H1 (cell line): ENCODE measurements around the gene INPP5J. TPM values are rescaled to one million over a fixed set of nuclear protein-coding genes. Genes with fewer than 3 reads are reported as not detected.

Source experiments
- ATF3 ChIP-seq: IDR thresholded peaks from 2 replicates; pipeline ENCODE4 v1.6.1; 2011; ENCODE audit warnings: low read depth, mild to moderate bottlenecking, low read length; ENCODE audit not compliant: insufficient read depth
- CBX8 ChIP-seq: fragments of 300-800, 300-1000 bp; sonication (generic); IDR thresholded peaks from 2 replicates; pipeline ENCODE4 v1.7.1; 2016; ENCODE audit warnings: low read depth, low read length, borderline replicate concordance
- CREB1 ChIP-seq: IDR thresholded peaks from 2 replicates; pipeline ENCODE4 v1.6.1; 2012; ENCODE audit warnings: inconsistent platforms
- CTBP2 ChIP-seq: IDR thresholded peaks from 2 replicates; pipeline ENCODE4 v1.7.0; 2011; ENCODE audit warnings: borderline replicate concordance, mild to moderate bottlenecking, moderate library complexity, mixed read lengths, low read length; ENCODE audit not compliant: insufficient read depth, insufficient read length
- EGR1 ChIP-seq: IDR thresholded peaks from 2 replicates; pipeline ENCODE4 v1.6.1; 2011; ENCODE audit warnings: low read depth, low read length, borderline replicate concordance
- PHF8 ChIP-seq: fragments of 200-600 bp; sonication (generic); conservative IDR thresholded peaks from 2 replicates; pipeline ENCODE4 v1.7.1; 2012; ENCODE audit warnings: low read depth, mild to moderate bottlenecking, inconsistent platforms, low read length, moderate library complexity
- RBBP5 ChIP-seq: IDR thresholded peaks from 2 replicates; pipeline ENCODE4 v1.7.1; 2012; ENCODE audit warnings: low read depth, mild to moderate bottlenecking, inconsistent platforms, low read length, moderate library complexity, borderline replicate concordance
- SAP30 ChIP-seq: fragments of 300-600 bp; sonication (generic); IDR thresholded peaks from 2 replicates; pipeline ENCODE4 v1.7.1; 2012; ENCODE audit warnings: low read length, moderate library complexity, mild to moderate bottlenecking, inconsistent platforms; ENCODE audit not compliant: insufficient read depth, insufficient replicate concordance
- SP1 ChIP-seq: IDR thresholded peaks from 2 replicates; pipeline ENCODE4 v1.6.1; 2011; ENCODE audit warnings: low read depth, low read length
- YY1 ChIP-seq: IDR thresholded peaks from 2 replicates; pipeline ENCODE4 v1.6.1; 2011; ENCODE audit warnings: low read depth, mild to moderate bottlenecking, low read length
- ZNF274 ChIP-seq: IDR thresholded peaks from 2 replicates; pipeline ENCODE4 v1.7.0; 2012; ENCODE audit warnings: low read length, borderline replicate concordance; ENCODE audit errors: extremely low read depth
- polyA plus RNA-seq, 7 experiments: library from polyadenylated mRNA; depleted of rRNA in 3 of 7; stranded (reverse) in 5 of 7; unstranded in 2 of 7; fragments of >200 nt in 5 of 7; fragments of 200-250 nt in 2 of 7; gene quantifications; 1 replicate in 5 of 7; 2 replicates in 1 of 7; 4 replicates in 1 of 7; pipeline versions ENCODE4 v1.2.1 to v1.2.3, GENCODE V29; 2011 to 2013; ENCODE audit warnings: missing spikeins in 2 of 7, mixed read lengths in 2 of 7
- total RNA-seq: library from RNA; stranded (reverse); fragmentation: NEBNext Ultra II Directional; extraction: Animal tissue kit (Norgen Biotek cat#: 25700); gene quantifications from 2 replicates; pipeline ENCODE4 v1.2.1, GENCODE V29; 2021
- TF ChIP-seq, protein P1 (sequence below), 3 experiments: IDR thresholded peaks; 1 replicate in 2 of 3; 2 replicates in 1 of 3; pipeline versions ENCODE4 v1.5.1 to v1.6.1; 2011; ENCODE audit warnings: low read length in 3 of 3, mild to moderate bottlenecking in 3 of 3, inconsistent platforms in 2 of 3, low read depth in 1 of 3, moderate library complexity in 1 of 3; ENCODE audit not compliant: insufficient read depth in 1 of 3; ENCODE audit errors: control extremely low read depth in 1 of 3

INPP5J gene
- total and polyA plus RNA-seq, 2 of the 8 experiments (the other 6 are each of a cell fraction or from before 2014, with no cell fraction given), result 5.4 to 6.0 TPM

GRCh38 chr22:31124811-31125465, 2.2 kb downstream of the INPP5J start (continued):
- TF ChIP-seq, protein P1, sequence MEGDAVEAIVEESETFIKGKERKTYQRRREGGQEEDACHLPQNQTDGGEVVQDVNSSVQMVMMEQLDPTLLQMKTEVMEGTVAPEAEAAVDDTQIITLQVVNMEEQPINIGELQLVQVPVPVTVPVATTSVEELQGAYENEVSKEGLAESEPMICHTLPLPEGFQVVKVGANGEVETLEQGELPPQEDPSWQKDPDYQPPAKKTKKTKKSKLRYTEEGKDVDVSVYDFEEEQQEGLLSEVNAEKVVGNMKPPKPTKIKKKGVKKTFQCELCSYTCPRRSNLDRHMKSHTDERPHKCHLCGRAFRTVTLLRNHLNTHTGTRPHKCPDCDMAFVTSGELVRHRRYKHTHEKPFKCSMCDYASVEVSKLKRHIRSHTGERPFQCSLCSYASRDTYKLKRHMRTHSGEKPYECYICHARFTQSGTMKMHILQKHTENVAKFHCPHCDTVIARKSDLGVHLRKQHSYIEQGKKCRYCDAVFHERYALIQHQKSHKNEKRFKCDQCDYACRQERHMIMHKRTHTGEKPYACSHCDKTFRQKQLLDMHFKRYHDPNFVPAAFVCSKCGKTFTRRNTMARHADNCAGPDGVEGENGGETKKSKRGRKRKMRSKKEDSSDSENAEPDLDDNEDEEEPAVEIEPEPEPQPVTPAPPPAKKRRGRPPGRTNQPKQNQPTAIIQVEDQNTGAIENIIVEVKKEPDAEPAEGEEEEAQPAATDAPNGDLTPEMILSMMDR (IDR thresholded peaks at IDR 0.05; ENCODE audit: control extremely low read depth in 1 of 3, insufficient read depth in 1 of 3, low read depth in 1 of 3, low read length in 3 of 3), result no peak
- no peak for TF ChIP-seq CTBP2
- TF ChIP-seq YY1, result no peak
- TF ChIP-seq SAP30, result no peak
- no peak for TF ChIP-seq PHF8
- TF ChIP-seq CREB1, result no peak
- no peak for TF ChIP-seq SP1
- TF ChIP-seq RBBP5, result no peak
- TF ChIP-seq CBX8, result no peak
- TF ChIP-seq EGR1, result no peak
- no peak for TF ChIP-seq ZNF274
- TF ChIP-seq ATF3, result no peak
